IMR-90 (cell line): ENCODE data around the gene PPP1R9B.
A peak's percentile ranks its signal among the peaks of the same experiment; 100 is the strongest.

Source experiments
- CTCF ChIP-seq: conservative IDR thresholded peaks from 2 replicates; pipeline ENCODE4 v1.5.1; 2012; ENCODE audit warnings: mild to moderate bottlenecking, low read depth, low read length, improper control_type of control experiment
- ELK1 ChIP-seq: fragments of 150-350 bp; IDR thresholded peaks from 2 replicates; pipeline ENCODE4 v1.6.1; 2016; ENCODE audit warnings: low read depth, mild to moderate bottlenecking, low read length, moderate library complexity, borderline replicate concordance
- MAFK ChIP-seq: IDR thresholded peaks from 2 replicates; pipeline ENCODE4 v1.6.1; 2012; ENCODE audit warnings: low read depth, low read length, improper control_type of control experiment
- POLR2A ChIP-seq: IDR thresholded peaks from 2 replicates; pipeline ENCODE4 v1.6.1; 2012; ENCODE audit warnings: mild to moderate bottlenecking, low read depth, low read length
- RAD21 ChIP-seq: IDR thresholded peaks from 2 replicates; pipeline ENCODE4 v1.6.1; 2012; ENCODE audit warnings: low read length, improper control_type of control experiment
- RCOR1 ChIP-seq: IDR thresholded peaks from 2 replicates; pipeline ENCODE4 v1.6.1; 2012; ENCODE audit warnings: mild to moderate bottlenecking, low read length, improper control_type of control experiment; ENCODE audit not compliant: insufficient replicate concordance
- SMC3 ChIP-seq: fragments of 150-350 bp; IDR thresholded peaks from 2 replicates; pipeline ENCODE4 v1.6.1; 2016; ENCODE audit warnings: low read depth, mild to moderate bottlenecking, antibody characterized with exemption, low read length, moderate library complexity

- TF ChIP-seq SMC3: peak; percentile 94
- TF ChIP-seq ELK1: no peak
- TF ChIP-seq CTCF: peak; percentile 96
- peak; percentile 59 for TF ChIP-seq POLR2A
- TF ChIP-seq RCOR1: no peak
- TF ChIP-seq MAFK: no peak
- TF ChIP-seq RAD21: peak; percentile 92
These were observed 18.8 kb upstream of the PPP1R9B start for GRCh38 chr17:50169121-50169764.
